ENCODE results near the gene MGAT2. TPM values are rescaled to one million over a fixed set of nuclear protein-coding genes. Genes with fewer than 3 reads are reported as not detected.

The MGAT2 gene
- total and polyA plus RNA-seq, 9 of the 15 experiments (the other 6 are each of a cell fraction or from before 2014, with no cell fraction given): 0.03 to 33.3 (median 24.6) TPM; not detected in 1

GRCh38 chr14:49585803-49586672, 34.6 kb upstream of the MGAT2 start, which contains the start of gene RPS29 (continued):
- TF ChIP-seq, protein P1, sequence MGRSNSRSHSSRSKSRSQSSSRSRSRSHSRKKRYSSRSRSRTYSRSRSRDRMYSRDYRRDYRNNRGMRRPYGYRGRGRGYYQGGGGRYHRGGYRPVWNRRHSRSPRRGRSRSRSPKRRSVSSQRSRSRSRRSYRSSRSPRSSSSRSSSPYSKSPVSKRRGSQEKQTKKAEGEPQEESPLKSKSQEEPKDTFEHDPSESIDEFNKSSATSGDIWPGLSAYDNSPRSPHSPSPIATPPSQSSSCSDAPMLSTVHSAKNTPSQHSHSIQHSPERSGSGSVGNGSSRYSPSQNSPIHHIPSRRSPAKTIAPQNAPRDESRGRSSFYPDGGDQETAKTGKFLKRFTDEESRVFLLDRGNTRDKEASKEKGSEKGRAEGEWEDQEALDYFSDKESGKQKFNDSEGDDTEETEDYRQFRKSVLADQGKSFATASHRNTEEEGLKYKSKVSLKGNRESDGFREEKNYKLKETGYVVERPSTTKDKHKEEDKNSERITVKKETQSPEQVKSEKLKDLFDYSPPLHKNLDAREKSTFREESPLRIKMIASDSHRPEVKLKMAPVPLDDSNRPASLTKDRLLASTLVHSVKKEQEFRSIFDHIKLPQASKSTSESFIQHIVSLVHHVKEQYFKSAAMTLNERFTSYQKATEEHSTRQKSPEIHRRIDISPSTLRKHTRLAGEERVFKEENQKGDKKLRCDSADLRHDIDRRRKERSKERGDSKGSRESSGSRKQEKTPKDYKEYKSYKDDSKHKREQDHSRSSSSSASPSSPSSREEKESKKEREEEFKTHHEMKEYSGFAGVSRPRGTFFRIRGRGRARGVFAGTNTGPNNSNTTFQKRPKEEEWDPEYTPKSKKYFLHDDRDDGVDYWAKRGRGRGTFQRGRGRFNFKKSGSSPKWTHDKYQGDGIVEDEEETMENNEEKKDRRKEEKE (IDR thresholded peaks at IDR 0.05; ENCODE audit: borderline replicate concordance in 1 of 2, control insufficient read depth in 1 of 2, low read depth in 2 of 2, low read length in 1 of 2): no peak
- no peak for TF ChIP-seq ILF3 (IDR thresholded peaks at IDR 0.05; ENCODE audit: borderline replicate concordance)
- TF ChIP-seq SNRNP70 (optimal IDR thresholded peaks at IDR 0.05; ENCODE audit: low read depth, low read length): no peak
- TF ChIP-seq GABPB2 (CRISPR knock-in tag; conservative IDR thresholded peaks at IDR 0.05): no peak
- no peak for TF ChIP-seq HDGF (IDR thresholded peaks at IDR 0.05)
- no peak for TF ChIP-seq MCM2 (IDR thresholded peaks at IDR 0.05; ENCODE audit: low read depth)
- TF ChIP-seq PATZ1 (CRISPR knock-in tag; IDR thresholded peaks at IDR 0.05; ENCODE audit: borderline replicate concordance): no peak
- peak; percentile 100 for TF ChIP-seq ATF7 (IDR thresholded peaks at IDR 0.05)
- TF ChIP-seq BMI1 (IDR thresholded peaks at IDR 0.05; ENCODE audit: low read length): no peak
- no peak for TF ChIP-seq CBX8 (IDR thresholded peaks at IDR 0.05; ENCODE audit: borderline replicate concordance, extremely low read depth, low read depth, low read length, poor library complexity, severe bottlenecking)
- TF ChIP-seq ZNF609 (CRISPR knock-in tag; IDR thresholded peaks at IDR 0.05; ENCODE audit: borderline replicate concordance): no peak
- no peak for TF ChIP-seq ZNF280B (CRISPR knock-in tag; IDR thresholded peaks at IDR 0.05)
- TF ChIP-seq KAT2B (IDR thresholded peaks at IDR 0.05; ENCODE audit: low read depth, low read length): no peak
- TF ChIP-seq MCM7 (IDR thresholded peaks at IDR 0.05): no peak
- TF ChIP-seq ZNF197 (CRISPR knock-in tag; IDR thresholded peaks at IDR 0.05; ENCODE audit: low read depth): no peak

All from K562 (cell line).